ENCODE measurements around the gene HRK.

HRK gene

GRCh38 chr12:116864371-116865160 lies 16.7 kb downstream of the HRK start:
- Histone ChIP-seq H3K9me3 (ENCODE audit: control insufficient read depth, insufficient read depth, low read length) (no peaks in the 10 kb centered on the region), H3K4me1 (ENCODE audit: insufficient read depth, low read length) (peaks cover 24% of the 10 kb centered on the region), H3K9ac (ENCODE audit: low read depth, low read length) (no peak overlapping the region), H3K36me3 (ENCODE audit: insufficient read depth, low read length) (no peaks in the 10 kb centered on the region)

GRCh38 chr12:116863275-116863767 lies 17.9 kb downstream of the HRK start:
- Histone ChIP-seq H3K36me3 (ENCODE audit: insufficient read depth, low read length) (no peaks in the 10 kb centered on the region), H3K9ac (ENCODE audit: low read depth, low read length) (no peak overlapping the region), H3K4me1 (ENCODE audit: insufficient read depth, low read length) (peaks cover 25% of the 10 kb centered on the region), H3K9me3 (ENCODE audit: control insufficient read depth, insufficient read depth, low read length) (no peaks in the 10 kb centered on the region)

GRCh38 chr12:116862167-116862566 lies 19.1 kb downstream of the HRK start:
- Histone ChIP-seq H3K4me1 (ENCODE audit: insufficient read depth, low read length) (peaks cover 25% of the 10 kb centered on the region), H3K9ac (ENCODE audit: low read depth, low read length) (no peak overlapping the region), H3K9me3 (ENCODE audit: control insufficient read depth, insufficient read depth, low read length) (no peaks in the 10 kb centered on the region), H3K36me3 (ENCODE audit: insufficient read depth, low read length) (no peaks in the 10 kb centered on the region)

DNA sequence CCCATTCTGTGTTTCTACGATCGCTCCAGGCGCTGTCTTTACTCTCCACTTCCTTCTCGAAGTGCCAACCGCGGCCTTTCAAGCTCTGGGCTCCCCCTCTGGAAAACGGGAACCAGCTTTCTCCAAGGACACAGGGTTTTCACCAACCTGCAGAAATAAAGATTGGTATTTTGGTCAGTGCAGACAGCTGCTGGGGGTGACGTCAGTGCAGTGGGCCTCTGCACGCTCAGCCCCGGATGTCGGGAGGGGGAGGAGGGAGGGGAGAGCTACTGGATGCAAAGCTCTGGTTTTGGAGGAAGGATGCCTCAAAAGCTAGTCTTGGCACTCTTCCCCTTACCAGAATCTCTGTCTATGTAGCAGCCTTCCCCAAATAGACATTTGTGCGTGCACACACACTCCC lies 19.9 kb downstream of the HRK start:
- Histone ChIP-seq H3K9me3 (ENCODE audit: control insufficient read depth, insufficient read depth, low read length) (no peaks in the 10 kb centered on the region), H3K36me3 (ENCODE audit: insufficient read depth, low read length) (no peaks in the 10 kb centered on the region), H3K9ac (ENCODE audit: low read depth, low read length) (no peak overlapping the region; the same call in 1 of the 2 replicates), H3K4me1 (ENCODE audit: insufficient read depth, low read length) (peaks cover 25% of the 10 kb centered on the region)

DNA sequence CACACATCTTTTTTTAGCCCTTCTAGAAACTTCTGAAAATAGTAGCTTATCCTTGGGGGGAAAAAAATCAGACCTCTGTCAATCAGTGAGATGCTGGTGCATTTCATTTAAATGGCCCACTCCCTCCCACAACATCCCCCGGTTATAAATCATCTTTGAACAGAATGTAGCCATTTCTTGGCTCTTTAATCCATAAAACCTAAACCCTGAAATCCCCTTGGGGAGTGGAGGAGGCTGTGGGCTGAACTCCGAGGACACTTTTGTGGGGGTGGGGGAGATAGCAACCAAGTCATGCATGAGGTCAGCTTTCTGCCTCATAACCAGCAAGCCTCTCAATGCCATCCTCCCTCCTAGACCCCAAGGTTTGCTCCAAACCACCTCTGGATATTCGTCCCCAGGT lies 21.0 kb downstream of the HRK start:
- Histone ChIP-seq H3K4me1 (ENCODE audit: insufficient read depth, low read length) (peaks cover 25% of the 10 kb centered on the region), H3K9ac (ENCODE audit: low read depth, low read length) (no peak overlapping the region), H3K9me3 (ENCODE audit: control insufficient read depth, insufficient read depth, low read length) (no peaks in the 10 kb centered on the region), H3K36me3 (ENCODE audit: insufficient read depth, low read length) (no peaks in the 10 kb centered on the region)

GRCh38 chr12:116859079-116859478 lies 22.2 kb downstream of the HRK start:
- Histone ChIP-seq H3K36me3 (ENCODE audit: insufficient read depth, low read length) (no peaks in the 10 kb centered on the region), H3K9ac (ENCODE audit: low read depth, low read length) (no peak overlapping the region), H3K9me3 (ENCODE audit: control insufficient read depth, insufficient read depth, low read length) (no peaks in the 10 kb centered on the region), H3K4me1 (ENCODE audit: insufficient read depth, low read length) (peaks cover 20% of the 10 kb centered on the region)

DNA sequence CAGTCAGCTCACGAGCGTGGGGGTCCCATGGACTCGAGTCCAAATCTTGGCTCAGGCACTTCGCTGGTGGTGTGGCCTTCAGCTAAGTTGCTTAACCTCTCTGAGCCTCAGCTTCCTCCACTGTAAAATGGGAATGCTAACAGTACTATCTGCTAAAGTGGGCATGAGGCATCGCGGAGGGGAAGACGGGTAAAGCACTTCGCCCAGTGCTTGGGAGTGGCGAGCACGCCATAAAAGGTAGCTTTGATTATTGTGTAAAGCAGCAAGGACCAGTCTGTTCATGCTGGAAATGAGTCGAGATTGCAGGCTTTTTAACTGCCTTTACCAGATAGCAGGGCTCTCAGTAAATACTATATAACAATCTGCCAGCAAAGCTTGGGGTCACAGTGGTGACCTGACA lies 24.5 kb downstream of the HRK start:
- no peak overlapping the region for H3K9ac ChIP-seq (ENCODE audit: low read depth, low read length)
- no peaks in the 10 kb centered on the region; the same call in 1 of the 2 replicates for H3K36me3 ChIP-seq (ENCODE audit: insufficient read depth, low read length)
- H3K9me3 ChIP-seq (ENCODE audit: control insufficient read depth, insufficient read depth, low read length) = no peaks in the 10 kb centered on the region
- peaks cover 18% of the 10 kb centered on the region for H3K4me1 ChIP-seq (ENCODE audit: insufficient read depth, low read length)

GRCh38 chr12:116855744-116856470 lies 25.3 kb downstream of the HRK start:
- Histone ChIP-seq H3K4me1 (ENCODE audit: insufficient read depth, low read length) (peaks cover 10% of the 10 kb centered on the region), H3K9ac (ENCODE audit: low read depth, low read length) (no peak overlapping the region), H3K9me3 (ENCODE audit: control insufficient read depth, insufficient read depth, low read length) (no peaks in the 10 kb centered on the region), H3K36me3 (ENCODE audit: insufficient read depth, low read length) (no peaks in the 10 kb centered on the region; the same call in 1 of the 2 replicates)

DNA sequence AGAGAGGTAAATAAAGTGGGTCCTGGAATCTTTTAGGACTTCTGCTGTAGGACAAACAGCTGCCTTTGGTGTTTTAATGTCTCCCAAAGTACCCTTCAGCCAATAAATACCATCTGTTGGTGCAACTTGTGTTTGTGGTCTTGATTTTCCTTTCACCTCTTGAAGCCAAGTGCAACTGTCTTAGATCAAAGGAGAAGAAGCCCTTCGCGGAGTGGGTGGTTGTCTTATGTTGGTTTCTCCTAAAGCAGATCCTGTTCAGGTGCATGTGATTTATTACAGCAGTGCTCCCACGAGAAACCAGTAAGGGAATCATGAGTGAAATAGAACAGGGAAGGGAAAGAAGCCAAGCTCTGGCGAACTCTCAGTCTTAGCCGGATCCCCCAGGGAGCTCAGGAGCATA lies 27.7 kb downstream of the HRK start:
- no peak overlapping the region for H3K9ac ChIP-seq (ENCODE audit: low read depth, low read length)
- H3K9me3 ChIP-seq (ENCODE audit: control insufficient read depth, insufficient read depth, low read length) = no peaks in the 10 kb centered on the region
- H3K36me3 ChIP-seq (ENCODE audit: insufficient read depth, low read length) = no peaks in the 10 kb centered on the region; the same call in 1 of the 2 replicates
- H3K4me1 ChIP-seq (ENCODE audit: insufficient read depth, low read length) = no peaks in the 10 kb centered on the region

DNA sequence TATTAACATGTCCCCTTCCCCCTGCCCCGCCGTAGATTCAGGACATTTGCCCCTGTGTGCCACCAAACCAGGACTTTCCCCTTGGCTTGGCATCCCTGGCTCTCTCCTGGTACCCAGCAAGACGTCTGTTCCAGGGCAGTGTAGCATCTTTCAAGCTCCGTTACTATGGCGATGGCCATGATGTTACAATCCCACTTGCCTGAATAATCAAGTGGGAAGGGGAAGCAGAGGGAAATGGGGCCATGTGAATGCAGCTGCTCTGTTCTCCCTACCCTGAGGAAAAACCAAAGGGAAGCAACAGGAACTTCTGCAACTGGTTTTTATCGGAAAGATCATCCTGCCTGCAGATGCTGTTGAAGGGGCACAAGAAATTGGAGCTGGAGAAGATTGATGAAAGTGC lies 28.9 kb downstream of the HRK start:
- Histone ChIP-seq H3K9ac (ENCODE audit: low read depth, low read length) (no peak overlapping the region), H3K4me1 (ENCODE audit: insufficient read depth, low read length) (no peaks in the 10 kb centered on the region), H3K36me3 (ENCODE audit: insufficient read depth, low read length) (no peaks in the 10 kb centered on the region; the same call in 1 of the 2 replicates), H3K9me3 (ENCODE audit: control insufficient read depth, insufficient read depth, low read length) (no peaks in the 10 kb centered on the region)

GRCh38 chr12:116849216-116849615 lies 32.0 kb downstream of the HRK start:
- Histone ChIP-seq H3K36me3 (ENCODE audit: insufficient read depth, low read length) (no peaks in the 10 kb centered on the region; the same call in 1 of the 2 replicates), H3K9me3 (ENCODE audit: control insufficient read depth, insufficient read depth, low read length) (no peaks in the 10 kb centered on the region), H3K4me1 (ENCODE audit: insufficient read depth, low read length) (no peaks in the 10 kb centered on the region), H3K9ac (ENCODE audit: low read depth, low read length) (no peak overlapping the region)

DNA sequence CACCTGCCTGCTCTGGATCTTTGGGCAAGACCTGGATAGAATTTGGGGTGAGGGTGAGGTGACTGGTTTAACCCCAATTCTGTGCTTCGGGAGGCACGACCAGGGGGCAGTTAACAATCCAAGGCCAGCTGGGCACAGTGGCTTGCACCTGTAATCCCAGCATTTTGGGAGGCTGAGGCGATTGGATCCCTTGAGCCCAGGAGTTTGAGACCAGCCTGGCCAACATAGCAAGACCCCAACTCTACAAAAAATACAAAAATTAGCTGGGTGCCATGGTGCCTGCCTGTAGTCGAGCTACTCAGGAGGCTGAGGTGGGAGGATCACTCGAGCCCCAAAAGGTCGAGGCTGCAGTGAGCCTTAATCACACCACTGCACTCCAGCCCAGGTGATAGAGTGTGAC lies 38.2 kb downstream of the HRK start:
- no peak overlapping the region for H3K9ac ChIP-seq (ENCODE audit: low read depth, low read length)
- peaks cover 13% of the 10 kb centered on the region; the same call in 1 of the 2 replicates for H3K36me3 ChIP-seq (ENCODE audit: insufficient read depth, low read length)
- H3K4me1 ChIP-seq (ENCODE audit: insufficient read depth, low read length) = no peaks in the 10 kb centered on the region
- H3K9me3 ChIP-seq (ENCODE audit: control insufficient read depth, insufficient read depth, low read length) = no peaks in the 10 kb centered on the region

DNA sequence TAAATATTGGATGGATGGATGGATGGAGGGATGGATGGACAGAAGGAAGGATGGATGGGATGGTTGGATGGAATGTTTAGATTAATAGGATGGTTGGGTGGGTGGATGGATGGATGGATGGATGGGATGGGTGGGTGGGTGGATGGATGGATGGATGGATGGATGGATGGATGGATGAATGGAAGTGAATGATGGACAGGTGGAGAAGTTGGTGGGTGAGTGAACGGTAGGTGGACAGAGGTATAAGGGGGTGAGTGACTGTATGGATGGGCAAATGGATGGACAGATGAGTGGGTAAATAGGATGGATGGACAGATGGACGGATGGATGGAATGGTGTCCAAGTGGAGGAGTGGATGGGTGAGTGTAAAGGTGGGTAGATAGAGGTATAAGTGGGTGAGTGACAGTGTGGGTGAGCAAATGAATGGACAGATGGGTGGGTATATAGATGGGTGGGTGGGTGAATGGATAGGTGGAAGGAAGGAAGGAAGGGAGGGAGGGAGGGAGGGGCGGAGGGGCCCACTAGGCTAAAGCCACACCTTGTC lies 41.9 kb downstream of the HRK start:
- H3K9me3 ChIP-seq (ENCODE audit: control insufficient read depth, insufficient read depth, low read length) = no peaks in the 10 kb centered on the region
- H3K36me3 ChIP-seq (ENCODE audit: insufficient read depth, low read length) = peaks cover 13% of the 10 kb centered on the region; the same call in 1 of the 2 replicates
- H3K9ac ChIP-seq (ENCODE audit: low read depth, low read length) = no peak overlapping the region
- H3K4me1 ChIP-seq (ENCODE audit: insufficient read depth, low read length) = no peaks in the 10 kb centered on the region

GRCh38 chr12:116838365-116838764 lies 42.9 kb downstream of the HRK start:
- Histone ChIP-seq H3K9ac (ENCODE audit: low read depth, low read length) (no peak overlapping the region), H3K36me3 (ENCODE audit: insufficient read depth, low read length) (peaks cover 7% of the 10 kb centered on the region; the same call in 1 of the 2 replicates), H3K4me1 (ENCODE audit: insufficient read depth, low read length) (no peaks in the 10 kb centered on the region), H3K9me3 (ENCODE audit: control insufficient read depth, insufficient read depth, low read length) (no peaks in the 10 kb centered on the region)

Data from ES-I3 (cell line).